Mesendoderm (in vitro differentiated cells): Measurements from ENCODE around the gene GNLY.

Source experiments
- DNase-seq: peaks from one replicate; pipeline ENCODE4 v3.0.0; 2013
- H2AK5ac ChIP-seq: 2 replicates; pipeline ENCODE4 v1.6.1; 2013; ENCODE audit warnings: low read length, inconsistent platforms
- H2BK120ac ChIP-seq: 2 replicates; pipeline ENCODE4 v1.6.1; 2013; ENCODE audit warnings: low read depth, mild to moderate bottlenecking, low read length, moderate library complexity, mixed read lengths
- H2BK15ac ChIP-seq: replicated peaks from 2 replicates; pipeline ENCODE4 v1.6.1; 2013; ENCODE audit warnings: low read depth, mild to moderate bottlenecking, moderate library complexity
- H2BK5ac ChIP-seq: 2 replicates; pipeline ENCODE4 v1.6.1; 2013; ENCODE audit warnings: low read length, inconsistent platforms
- H3K18ac ChIP-seq: 2 replicates; pipeline ENCODE4 v1.6.1; 2013; ENCODE audit warnings: mild to moderate bottlenecking, low read length, mixed read lengths
- H3K23ac ChIP-seq: one replicate; pipeline ENCODE4 v1.6.1; 2013; ENCODE audit warnings: low read length
- H3K27ac ChIP-seq: 2 replicates; pipeline ENCODE4 v1.5.1; 2013; ENCODE audit warnings: low read depth, mild to moderate bottlenecking, inconsistent platforms, low read length, moderate library complexity
- H3K27me3 ChIP-seq: 2 replicates; pipeline ENCODE4 v1.6.1; 2013; ENCODE audit warnings: low read length, control low read depth, mild to moderate bottlenecking, inconsistent platforms; ENCODE audit not compliant: insufficient read depth, poor library complexity
- H3K36me3 ChIP-seq: 2 replicates; pipeline ENCODE4 v1.6.1; 2013; ENCODE audit warnings: low read length, inconsistent platforms; ENCODE audit not compliant: control insufficient read depth, insufficient read depth
- H3K4ac ChIP-seq: one replicate; pipeline ENCODE4 v1.6.1; 2013; ENCODE audit warnings: low read depth, mild to moderate bottlenecking, low read length, moderate library complexity
- H3K4me1 ChIP-seq: 2 replicates; pipeline ENCODE4 v1.6.1; 2013; ENCODE audit warnings: low read depth, low read length, inconsistent platforms; ENCODE audit not compliant: control insufficient read depth
- H3K4me2 ChIP-seq: 2 replicates; pipeline ENCODE4 v1.6.1; 2013; ENCODE audit warnings: low read length
- H3K4me3 ChIP-seq: 2 replicates; pipeline ENCODE4 v1.5.1; 2013; ENCODE audit warnings: mild to moderate bottlenecking, low read length
- H3K56ac ChIP-seq: one replicate; pipeline ENCODE4 v1.6.1; 2013; ENCODE audit warnings: low read length
- H3K79me1 ChIP-seq: 2 replicates; pipeline ENCODE4 v1.6.1; 2013; ENCODE audit warnings: low read length, inconsistent platforms
- H3K79me2 ChIP-seq: 2 replicates; pipeline ENCODE4 v1.6.1; 2013; ENCODE audit warnings: mild to moderate bottlenecking, low read length; ENCODE audit not compliant: control insufficient read depth, insufficient read depth
- H3K9ac ChIP-seq: 2 replicates; pipeline ENCODE4 v1.6.1; 2013; ENCODE audit warnings: low read length, inconsistent platforms
- H4K5ac ChIP-seq: one replicate; pipeline ENCODE4 v1.6.1; 2013; ENCODE audit warnings: low read length
- H4K8ac ChIP-seq: one replicate; pipeline ENCODE4 v1.6.1; 2013; ENCODE audit warnings: low read depth, mild to moderate bottlenecking, control low read depth, low read length, moderate library complexity
- WGBS: extraction: QIAGEN DNeasy Blood & Tissue Kit; methylation state at CpG from one replicate; pipeline ENCODE4 v1.1.7; 2013; ENCODE audit warnings: low lambda C conversion rate, missing lambda C conversion rate; ENCODE audit not compliant: insufficient coverage; ENCODE audit errors: extremely low coverage; 5-methylcytosine and 5-hydroxymethylcytosine counted together

The GNLY gene

GRCh38 chr2:85661139-85661858, 32.9 kb upstream of the GNLY start:
- Histone ChIP-seq H3K4me3 (no peak overlapping the region), H3K79me1 (no peaks in the 10 kb centered on the region), H3K79me2 (no peaks in the 10 kb centered on the region), H3K56ac (no peak overlapping the region), H3K4me1 (peaks cover 2% of the 10 kb centered on the region), H2BK5ac (no peak overlapping the region), H3K27ac (no peak overlapping the region), H3K23ac (no peak overlapping the region), H4K5ac (no peak overlapping the region), H3K9ac (no peak overlapping the region), H3K4me2 (no peak overlapping the region), H3K36me3 (no peaks in the 10 kb centered on the region), H2BK120ac (no peak overlapping the region), H3K27me3 (no peaks in the 10 kb centered on the region), H2BK15ac (no peak overlapping the region), H4K8ac (no peak overlapping the region), H3K4ac (no peak overlapping the region), H3K18ac (no peak overlapping the region), H2AK5ac (no peak overlapping the region)
- WGBS, result no CpG with 5 or more reads among the region's 14 CpGs
- DNase-seq, result no peak

- no peaks in the 10 kb centered on the region for H3K36me3 ChIP-seq
- H3K4me3 ChIP-seq, result no peak overlapping the region
- no peak overlapping the region for H3K27ac ChIP-seq
- H2BK15ac ChIP-seq, result no peak overlapping the region
- peak; percentile 89 for DNase-seq
- H3K79me1 ChIP-seq, result no peaks in the 10 kb centered on the region
- H3K4me1 ChIP-seq, result peaks cover 2% of the 10 kb centered on the region
- no peak overlapping the region for H3K18ac ChIP-seq
- no peak overlapping the region for H4K8ac ChIP-seq
- WGBS, result no CpG with 5 or more reads among the region's 10 CpGs
- H3K56ac ChIP-seq, result no peak overlapping the region
- H3K4ac ChIP-seq, result no peak overlapping the region
- H3K79me2 ChIP-seq, result no peaks in the 10 kb centered on the region
- no peak overlapping the region for H3K23ac ChIP-seq
- no peak overlapping the region for H2AK5ac ChIP-seq
- H3K9ac ChIP-seq, result no peak overlapping the region
- H2BK120ac ChIP-seq, result no peak overlapping the region
- no peaks in the 10 kb centered on the region for H3K27me3 ChIP-seq
- no peak overlapping the region for H4K5ac ChIP-seq
- no peak overlapping the region for H3K4me2 ChIP-seq
- H2BK5ac ChIP-seq, result no peak overlapping the region
Measured at GRCh38 chr2:85662899-85663593, 31.1 kb upstream of the GNLY start.

- Histone ChIP-seq H3K79me1 (no peaks in the 10 kb centered on the region), H3K4me2 (no peak overlapping the region), H4K8ac (no peak overlapping the region), H3K79me2 (no peaks in the 10 kb centered on the region), H3K27me3 (no peaks in the 10 kb centered on the region), H3K27ac (no peak overlapping the region), H2BK120ac (no peak overlapping the region), H3K23ac (no peak overlapping the region), H3K4ac (no peak overlapping the region), H3K9ac (no peak overlapping the region), H2BK15ac (no peak overlapping the region), H3K18ac (no peak overlapping the region), H4K5ac (no peak overlapping the region), H3K36me3 (no peaks in the 10 kb centered on the region), H2AK5ac (no peak overlapping the region), H3K4me1 (peaks cover 2% of the 10 kb centered on the region), H3K4me3 (no peak overlapping the region), H3K56ac (no peak overlapping the region), H2BK5ac (no peak overlapping the region)
- DNase-seq, result no peak
- WGBS, result no CpG with 5 or more reads among the region's 23 CpGs
Measured at GRCh38 chr2:85663594-85664565, 30.3 kb upstream of the GNLY start.

GRCh38 chr2:85665264-85665937, 28.8 kb upstream of the GNLY start:
- H2AK5ac ChIP-seq, result no peak overlapping the region
- H3K27ac ChIP-seq, result no peak overlapping the region
- no peak overlapping the region for H2BK120ac ChIP-seq
- no peak overlapping the region for H3K4me3 ChIP-seq
- H2BK5ac ChIP-seq, result no peak overlapping the region
- no peak overlapping the region for H3K9ac ChIP-seq
- H4K8ac ChIP-seq, result no peak overlapping the region
- no peaks in the 10 kb centered on the region for H3K79me2 ChIP-seq
- no CpG with 5 or more reads among the region's 11 CpGs for WGBS
- no peak overlapping the region for H3K56ac ChIP-seq
- no peak overlapping the region for H3K4ac ChIP-seq
- H3K36me3 ChIP-seq, result no peaks in the 10 kb centered on the region
- no peak overlapping the region for H3K18ac ChIP-seq
- no peak overlapping the region for H3K23ac ChIP-seq
- DNase-seq, result no peak
- H3K4me1 ChIP-seq, result peaks cover 2% of the 10 kb centered on the region
- no peaks in the 10 kb centered on the region for H3K27me3 ChIP-seq
- H3K4me2 ChIP-seq, result no peak overlapping the region
- H4K5ac ChIP-seq, result no peak overlapping the region
- H2BK15ac ChIP-seq, result no peak overlapping the region
- H3K79me1 ChIP-seq, result no peaks in the 10 kb centered on the region

GRCh38 chr2:85666016-85666415, 28.1 kb upstream of the GNLY start:
- no peak for DNase-seq
- Histone ChIP-seq H2BK15ac (no peak overlapping the region), H3K4me1 (peaks cover 2% of the 10 kb centered on the region), H3K4ac (no peak overlapping the region), H3K23ac (no peak overlapping the region), H3K27me3 (no peaks in the 10 kb centered on the region), H3K36me3 (no peaks in the 10 kb centered on the region), H4K5ac (no peak overlapping the region), H3K56ac (no peak overlapping the region), H3K79me1 (no peaks in the 10 kb centered on the region), H2AK5ac (no peak overlapping the region), H3K18ac (no peak overlapping the region), H3K27ac (no peak overlapping the region), H3K4me3 (no peak overlapping the region), H2BK120ac (no peak overlapping the region), H3K9ac (no peak overlapping the region), H4K8ac (no peak overlapping the region), H3K4me2 (no peak overlapping the region), H3K79me2 (no peaks in the 10 kb centered on the region), H2BK5ac (no peak overlapping the region)
- WGBS, result no CpG with 5 or more reads among the region's 6 CpGs
